Natural killer cell (primary cell): ENCODE results near the gene VGLL1. TPM values are rescaled to one million over a fixed set of nuclear protein-coding genes. Genes with fewer than 3 reads are reported as not detected.

ENCODE experiments used
- ATAC-seq, 3 donors: fragments of 150-1000 bp in 2 of 3; fragments of 200-7000 bp in 1 of 3; cut with Tn5 transposase; 1 replicate in 1 of 3; 2 replicates in 2 of 3; pipeline ENCODE4 v1.10.0; 2021; ENCODE audit warnings: mild to moderate bottlenecking in 2 of 3, moderate library complexity in 2 of 3
- DNase-seq, 2 donors: peaks; one replicate each; pipeline versions ENCODE4 v3.0.0 to v3.0.0-alpha.2; 2013 to 2021; ENCODE audit warnings: mixed read lengths in 1 of 2
- H3K27ac ChIP-seq: one replicate; pipeline ENCODE4 v1.5.1; 2013; ENCODE audit warnings: mild to moderate bottlenecking, low read length
- H3K27me3 ChIP-seq: one replicate; pipeline ENCODE4 v1.6.1; 2013; ENCODE audit warnings: low read length; ENCODE audit not compliant: control insufficient read depth, insufficient read depth
- H3K36me3 ChIP-seq: one replicate; pipeline ENCODE4 v1.6.1; 2013; ENCODE audit warnings: low read length; ENCODE audit not compliant: control insufficient read depth, insufficient read depth
- H3K4me1 ChIP-seq: one replicate; pipeline ENCODE4 v1.6.1; 2013; ENCODE audit warnings: low read length; ENCODE audit not compliant: control insufficient read depth, insufficient read depth
- H3K4me3 ChIP-seq: one replicate; pipeline ENCODE4 v1.5.1; 2013; ENCODE audit warnings: low read length
- H3K9me3 ChIP-seq: one replicate; pipeline ENCODE4 v1.6.1; 2013; ENCODE audit warnings: low read length; ENCODE audit not compliant: control insufficient read depth, insufficient read depth
- H3K27ac Mint-ChIP-seq, 2 donors: one replicate each; pipeline ENCODE4 v1.8.0; 2022; ENCODE audit warnings: mild to moderate bottlenecking in 2 of 2, mixed read lengths in 2 of 2, moderate library complexity in 1 of 2
- H3K27me3 Mint-ChIP-seq, 2 donors: one replicate each; pipeline ENCODE4 v1.8.0; 2022; ENCODE audit warnings: low read depth in 2 of 2, mixed read lengths in 2 of 2
- H3K36me3 Mint-ChIP-seq: one replicate; pipeline ENCODE4 v1.8.0; 2022; ENCODE audit warnings: mixed read lengths
- H3K4me1 Mint-ChIP-seq, 2 donors: one replicate each; pipeline ENCODE4 v1.8.0; 2022; ENCODE audit warnings: mixed read lengths in 2 of 2
- H3K4me3 Mint-ChIP-seq: one replicate; pipeline ENCODE4 v1.8.0; 2022; ENCODE audit warnings: mild to moderate bottlenecking, moderate library complexity, mixed read lengths
- H3K9me3 Mint-ChIP-seq, 2 donors: one replicate each; pipeline ENCODE4 v1.8.0; 2022; ENCODE audit warnings: mixed read lengths in 2 of 2
- CTCF ChIP-seq: fragments of 200-600 bp; IDR thresholded peaks from one replicate; pipeline ENCODE4 v1.8.0; 2022; ENCODE audit warnings: antibody characterized with exemption
- WGBS: methylation state at CpG from one replicate; pipeline ENCODE4 v1.1.7; 2013; ENCODE audit warnings: missing lambda C conversion rate; ENCODE audit not compliant: insufficient coverage; 5-methylcytosine and 5-hydroxymethylcytosine counted together
- intact Hi-C: fragments of 100-400 bp; cut with micrococcal nuclease; formaldehyde crosslinking; loops from one replicate; pipeline ENCODE4 v1.14.2; 2022
- total RNA-seq, 4 donors: library from RNA; stranded (reverse); fragments of 120-200 nt in 1 of 4; gene quantifications; one replicate each; pipeline versions ENCODE4 v1.2.3 to v1.2.4, GENCODE V29; 2013 to 2022

VGLL1 gene
- total RNA-seq, 3 donors from 2014 or later (not counting 1 experiment from before 2014, with no cell fraction given): not detected

- WGBS: no CpG with 5 or more reads among the region's 1 CpG
- Histone ChIP-seq H3K4me3 (no peak overlapping the region), H3K27me3 (no peaks in the 10 kb centered on the region), H3K27ac (peak overlapping the region; percentile 88), H3K9me3 (no peaks in the 10 kb centered on the region), H3K36me3 (no peaks in the 10 kb centered on the region), H3K4me1 (peaks cover 37% of the 10 kb centered on the region)
- DNase-seq (peak in 1 of 2 donors; percentile 64), ATAC-seq (peak; percentile 64 to 77 (median 68))
- intact Hi-C loops: loop anchor here (5.0 kb wide), 1 partner anchor 39 kb away; no protein-coding TSS in a partner anchor
- Mint-ChIP-seq H3K4me3 (peak overlapping the region; percentile 54), H3K9me3 (no peaks in the 10 kb centered on the region), H3K4me1 (peaks cover 37 to 38% of the 10 kb centered on the region in 2 donors), H3K27ac (peak overlapping the region; percentile 88), H3K36me3 (no peaks in the 10 kb centered on the region), H3K27me3 (no peaks in the 10 kb centered on the region)
- TF ChIP-seq CTCF: no peak
Measured at GRCh38 chrX:136588036-136588435, 56.0 kb downstream of the VGLL1 start.

GRCh38 chrX:136589966-136590365 is 58.0 kb downstream of the VGLL1 start:
- intact Hi-C loops: loop anchor here (5.0 kb wide), 1 partner anchor 37 kb away; no protein-coding TSS in a partner anchor
- no peak for TF ChIP-seq CTCF
- ATAC-seq: no peak

GRCh38 chrX:136597356-136597755 is 65.3 kb downstream of the VGLL1 start:
- H3K9me3 Mint-ChIP-seq: no peaks in the 10 kb centered on the region
- no peaks in the 10 kb centered on the region for H3K9me3 ChIP-seq
- no CpG with 5 or more reads among the region's 2 CpGs for WGBS
- no peaks in the 10 kb centered on the region for H3K4me1 ChIP-seq
- H3K27ac Mint-ChIP-seq: no peak overlapping the region
- ATAC-seq: no peak
- no peak for TF ChIP-seq CTCF
- no peaks in the 10 kb centered on the region for H3K36me3 Mint-ChIP-seq
- no peak overlapping the region for H3K4me3 ChIP-seq
- H3K27ac ChIP-seq: no peak overlapping the region
- no peak overlapping the region for H3K4me3 Mint-ChIP-seq
- no peaks in the 10 kb centered on the region for H3K27me3 ChIP-seq
- H3K27me3 Mint-ChIP-seq: peaks cover 6 to 37% of the 10 kb centered on the region in 2 donors
- no peaks in the 10 kb centered on the region for H3K36me3 ChIP-seq
- intact Hi-C loops: no loop called here
- no peak for DNase-seq
- H3K4me1 Mint-ChIP-seq: no peaks in the 10 kb centered on the region

More at GRCh38 chrX:136589966-136590365, 58.0 kb downstream of the VGLL1 start:
- Mint-ChIP-seq H3K27ac (no peak overlapping the region), H3K9me3 (no peaks in the 10 kb centered on the region), H3K4me3 (no peak overlapping the region), H3K27me3 (peaks cover 6 to 12% of the 10 kb centered on the region in 2 donors), H3K4me1 (peaks cover 29 to 32% of the 10 kb centered on the region in 2 donors), H3K36me3 (no peaks in the 10 kb centered on the region)
- H3K27ac ChIP-seq: no peak overlapping the region
- H3K4me3 ChIP-seq: no peak overlapping the region
- peaks cover 32% of the 10 kb centered on the region for H3K4me1 ChIP-seq
- no peaks in the 10 kb centered on the region for H3K9me3 ChIP-seq
- H3K36me3 ChIP-seq: no peaks in the 10 kb centered on the region
- 100% methylated on average over 3 of the region's 3 CpGs for WGBS
- H3K27me3 ChIP-seq: no peaks in the 10 kb centered on the region
- no peak for DNase-seq

GRCh38 chrX:136597954-136598353 is 65.9 kb downstream of the VGLL1 start:
- H3K27me3 ChIP-seq: no peaks in the 10 kb centered on the region
- Mint-ChIP-seq H3K27me3 (peaks cover 6 to 40% of the 10 kb centered on the region in 2 donors), H3K9me3 (no peaks in the 10 kb centered on the region), H3K27ac (no peak overlapping the region), H3K4me1 (no peaks in the 10 kb centered on the region), H3K4me3 (no peak overlapping the region), H3K36me3 (no peaks in the 10 kb centered on the region)
- H3K9me3 ChIP-seq: no peaks in the 10 kb centered on the region
- H3K4me3 ChIP-seq: no peak overlapping the region
- no peak for DNase-seq
- no peaks in the 10 kb centered on the region for H3K4me1 ChIP-seq
- intact Hi-C loops: no loop called here
- H3K27ac ChIP-seq: no peak overlapping the region
- no peak for TF ChIP-seq CTCF
- ATAC-seq: no peak
- H3K36me3 ChIP-seq: no peaks in the 10 kb centered on the region
